ENCODE results near the gene CASZ1.

GRCh38 chr1:10614377-10615225 is 181.8 kb downstream of the CASZ1 start:
- no peak for TF ChIP-seq CTCF (IDR thresholded peaks at IDR 0.05)
- no peak for TF ChIP-seq POLR2AphosphoS5 (IDR thresholded peaks at IDR 0.05; ENCODE audit: low read depth, low read length)
- no peak for TF ChIP-seq SIN3A (IDR thresholded peaks at IDR 0.05; ENCODE audit: borderline replicate concordance, insufficient read depth, low read depth, low read length)
- TF ChIP-seq REST (IDR thresholded peaks at IDR 0.05; ENCODE audit: insufficient read depth in 1 of 2, low read depth in 2 of 2, low read length in 1 of 2): no peak

Data from Panc1 (cell line).